ENCODE measurements around the gene C12orf60. TPM values are rescaled to one million over a fixed set of nuclear protein-coding genes. Genes with fewer than 3 reads are reported as not detected.

The C12orf60 gene
- total RNA-seq, result 0.74 and 1.1 TPM in 2 replicates

GRCh38 chr12:14803011-14803829 lies at the start of gene C12orf60, which contains the start of gene WBP11:
C12orf60 (plus strand) TSS chr12:14803670; CDS start chr12:14822936, 19,266 bp downstream.
WBP11 (minus strand) TSS chr12:14803478; CDS start chr12:14801383, 2,095 bp downstream.

GRCh38 chr12:14814014-14814413 lies 10.5 kb downstream of the C12orf60 start, which contains the start of gene SMCO3:
SMCO3 (minus strand) TSS chr12:14814182; CDS start chr12:14806680, 7,502 bp downstream.

GRCh38 chr12:14843425-14843887 lies 40.0 kb downstream of the C12orf60 start, which contains the start of gene ART4:
ART4 (minus strand) TSS chr12:14843526; CDS start chr12:14843113, 413 bp downstream.

Other genes with a start within 250 kb of the C12orf60 start
- gene PLBD1, start 235.8 kb upstream of the C12orf60 start, total RNA-seq, result 0.05 and 0.27 TPM in 2 replicates
- gene GUCY2C, start 107.1 kb upstream of the C12orf60 start, total RNA-seq, result not detected in 2 replicates
- gene WBP11, start 192 bp upstream of the C12orf60 start, total RNA-seq, result 23.3 and 24.5 TPM in 2 replicates
- gene SMCO3, start 10.5 kb downstream of the C12orf60 start, total RNA-seq, result 0.20 TPM in 1 of 2 replicates, not detected in the other
- 2.7 and 4.7 TPM in 2 replicates for gene ART4, start 39.9 kb downstream of the C12orf60 start, total RNA-seq
- 29.6 and 38.0 TPM in 2 replicates for gene MGP, start 82.2 kb downstream of the C12orf60 start, total RNA-seq
- gene ERP27, start 134.9 kb downstream of the C12orf60 start, total RNA-seq, result 0.73 and 2.1 TPM in 2 replicates
- gene ARHGDIB, start 157.9 kb downstream of the C12orf60 start, total RNA-seq, result 678 and 775 TPM in 2 replicates
- not detected in 2 replicates for gene PDE6H, start 169.4 kb downstream of the C12orf60 start, total RNA-seq